Testis (tissue), 3 donors: ENCODE results near the gene XXYLT1. TPM values are rescaled to one million over a fixed set of nuclear protein-coding genes. Genes with fewer than 3 reads are reported as not detected.
A peak's percentile ranks its signal among the peaks of the same experiment; 100 is the strongest.

ENCODE experiments used
- DNase-seq: peaks from one replicate; pipeline ENCODE4 v3.0.0-alpha.2; 2019
- H3K27ac ChIP-seq, 2 donors: fragments of 200-600 bp; sonication (generic); one replicate each; pipeline ENCODE4 v1.5.1; 2019
- H3K27me3 ChIP-seq: fragments of 200-600 bp; sonication (generic); one replicate; pipeline ENCODE4 v1.5.1; 2019
- H3K36me3 ChIP-seq: fragments of 200-600 bp; sonication (generic); one replicate; pipeline ENCODE4 v1.5.1; 2017; ENCODE audit warnings: low read depth; ENCODE audit errors: missing control alignments
- H3K4me1 ChIP-seq: fragments of 200-600 bp; sonication (generic); one replicate; pipeline ENCODE4 v1.5.1; 2019
- H3K4me3 ChIP-seq, 2 donors: fragments of 200-600 bp; sonication (generic); one replicate each; pipeline ENCODE4 v1.5.1; 2017 to 2019
- H3K9me3 ChIP-seq: fragments of 200-600 bp; sonication (generic); one replicate; pipeline ENCODE4 v1.5.1; 2017
- POLR2A ChIP-seq: fragments of 450-650 bp; IDR thresholded peaks from one replicate; pipeline ENCODE4 v1.6.1; 2017; ENCODE audit warnings: antibody characterized with exemption, mild to moderate bottlenecking, moderate library complexity
- WGBS, 2 donors: methylation state at CpG; one replicate each; pipeline ENCODE4 v1.1.5; 2018; 5-methylcytosine and 5-hydroxymethylcytosine counted together
- intact Hi-C: fragments of 100-400 bp; cut with DNase I; formaldehyde crosslinking; loops from one replicate; pipeline ENCODE4 v1.15.1; 2023; ENCODE audit warnings: low total_unique reads
- polyA plus RNA-seq: library from polyadenylated mRNA; stranded (reverse); fragments of 350-450 nt; fragmentation: Illumina TruSeq; extraction: RNeasy Lipid Tissue Mini Kit (QIAGEN cat#74804); gene quantifications from one replicate; pipeline ENCODE4 v1.2.3, GENCODE V29; 2014; ENCODE audit warnings: low read depth, low replicate concordance; ENCODE audit not compliant: insufficient read depth
- total RNA-seq, 2 donors: library from RNA; depleted of rRNA; stranded (reverse); fragments of >200 nt; gene quantifications; one replicate each; pipeline ENCODE4 v1.2.3, GENCODE V29; 2016
- TF ChIP-seq, protein P1 (sequence below), 3 experiments: fragments of 450-650 bp in 2 of 3; fragments of 200-600 bp in 1 of 3; sonication (generic) in 1 of 3; IDR thresholded peaks; one replicate each; pipeline ENCODE4 v1.5.1; 2016 to 2019; ENCODE audit warnings: antibody characterized with exemption in 3 of 3, mild to moderate bottlenecking in 2 of 3, moderate library complexity in 1 of 3

Gene XXYLT1
- total and polyA plus RNA-seq, 3 donors from 2014 or later: 7.2 to 12.5 (median 11.1) TPM

DNA sequence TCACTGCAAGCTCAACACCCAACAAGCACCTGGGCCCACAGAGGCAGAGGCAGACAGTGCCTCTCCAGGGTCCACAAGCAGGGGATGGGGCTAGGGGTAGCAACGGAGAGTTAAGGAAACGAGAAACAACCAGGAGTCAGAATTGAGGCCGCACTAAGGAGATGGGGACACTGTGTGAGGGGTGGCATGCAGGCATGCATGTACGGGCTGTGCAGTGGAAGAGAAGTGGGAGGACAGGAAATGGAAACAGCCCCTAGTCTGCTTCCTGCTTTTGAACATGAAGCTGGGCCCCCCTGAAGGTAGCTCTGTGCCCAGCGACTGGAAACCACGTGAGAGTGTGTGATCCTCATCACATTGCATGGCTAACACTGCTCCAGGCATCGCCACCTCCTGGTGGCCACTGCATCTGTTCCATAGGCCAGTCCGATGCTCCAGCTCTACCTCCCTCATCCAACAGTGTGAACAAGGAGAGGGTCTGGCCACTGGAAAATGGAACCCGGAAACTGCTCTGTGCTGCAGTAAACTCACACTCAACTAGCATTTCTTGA lies 44.0 kb downstream of the XXYLT1 start:
- no peak overlapping the region for H3K4me3 ChIP-seq
- H3K4me1 ChIP-seq: peaks cover 4% of the 10 kb centered on the region
- 79 to 82% methylated on average over 8 to 9 of the region's 9 CpGs for WGBS, 2 donors
- no peaks in the 10 kb centered on the region for H3K36me3 ChIP-seq
- no peak overlapping the region for H3K27ac ChIP-seq
- DNase-seq: no peak
- no peaks in the 10 kb centered on the region for H3K9me3 ChIP-seq
- TF ChIP-seq, protein P1, sequence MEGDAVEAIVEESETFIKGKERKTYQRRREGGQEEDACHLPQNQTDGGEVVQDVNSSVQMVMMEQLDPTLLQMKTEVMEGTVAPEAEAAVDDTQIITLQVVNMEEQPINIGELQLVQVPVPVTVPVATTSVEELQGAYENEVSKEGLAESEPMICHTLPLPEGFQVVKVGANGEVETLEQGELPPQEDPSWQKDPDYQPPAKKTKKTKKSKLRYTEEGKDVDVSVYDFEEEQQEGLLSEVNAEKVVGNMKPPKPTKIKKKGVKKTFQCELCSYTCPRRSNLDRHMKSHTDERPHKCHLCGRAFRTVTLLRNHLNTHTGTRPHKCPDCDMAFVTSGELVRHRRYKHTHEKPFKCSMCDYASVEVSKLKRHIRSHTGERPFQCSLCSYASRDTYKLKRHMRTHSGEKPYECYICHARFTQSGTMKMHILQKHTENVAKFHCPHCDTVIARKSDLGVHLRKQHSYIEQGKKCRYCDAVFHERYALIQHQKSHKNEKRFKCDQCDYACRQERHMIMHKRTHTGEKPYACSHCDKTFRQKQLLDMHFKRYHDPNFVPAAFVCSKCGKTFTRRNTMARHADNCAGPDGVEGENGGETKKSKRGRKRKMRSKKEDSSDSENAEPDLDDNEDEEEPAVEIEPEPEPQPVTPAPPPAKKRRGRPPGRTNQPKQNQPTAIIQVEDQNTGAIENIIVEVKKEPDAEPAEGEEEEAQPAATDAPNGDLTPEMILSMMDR (IDR thresholded peaks at IDR 0.05): no peak
- TF ChIP-seq POLR2A: no peak
- intact Hi-C loops: no loop called here
- H3K27me3 ChIP-seq: no peaks in the 10 kb centered on the region

GRCh38 chr3:195226445-195226844 lies 44.5 kb downstream of the XXYLT1 start:
- Histone ChIP-seq H3K36me3 (no peaks in the 10 kb centered on the region), H3K9me3 (no peaks in the 10 kb centered on the region), H3K4me3 (no peak overlapping the region), H3K4me1 (peaks cover 9% of the 10 kb centered on the region), H3K27me3 (no peaks in the 10 kb centered on the region), H3K27ac (no peak overlapping the region)
- 93 to 94% methylated on average over 7 of the region's 7 CpGs for WGBS, 2 donors
- TF ChIP-seq POLR2A: no peak
- TF ChIP-seq, protein P1 (IDR thresholded peaks at IDR 0.05): no peak
- no peak for DNase-seq
- intact Hi-C loops: no loop called here

GRCh38 chr3:195224980-195225580 lies 45.9 kb downstream of the XXYLT1 start:
- Histone ChIP-seq H3K9me3 (no peaks in the 10 kb centered on the region), H3K4me1 (peaks cover 18% of the 10 kb centered on the region), H3K36me3 (no peaks in the 10 kb centered on the region), H3K4me3 (no peak overlapping the region), H3K27ac (no peak overlapping the region), H3K27me3 (no peaks in the 10 kb centered on the region)
- DNase-seq: no peak
- intact Hi-C loops: no loop called here
- WGBS, 2 donors: 87 to 97% methylated on average over 3 of the region's 3 CpGs
- TF ChIP-seq POLR2A: no peak
- TF ChIP-seq, protein P1 (IDR thresholded peaks at IDR 0.05): no peak

GRCh38 chr3:195224156-195224979 lies 46.6 kb downstream of the XXYLT1 start:
- TF ChIP-seq, protein P1 (IDR thresholded peaks at IDR 0.05): no peak
- no peak for TF ChIP-seq POLR2A

More at GRCh38 chr3:195224156-195224979, 46.6 kb downstream of the XXYLT1 start:
- H3K4me3 ChIP-seq: no peak overlapping the region
- no peak for DNase-seq
- 84 to 87% methylated on average over 10 to 12 of the region's 12 CpGs for WGBS, 2 donors
- H3K9me3 ChIP-seq: no peaks in the 10 kb centered on the region
- H3K27me3 ChIP-seq: no peaks in the 10 kb centered on the region
- H3K4me1 ChIP-seq: peaks cover 19% of the 10 kb centered on the region
- H3K36me3 ChIP-seq: no peaks in the 10 kb centered on the region
- intact Hi-C loops: no loop called here
- H3K27ac ChIP-seq: peak overlapping the region in 1 of 2 donors; percentile 73
